Activated naive CD4-positive, alpha-beta T cell treated with anti-CD3 and anti-CD28 coated beads, Interleukin-2, amount 50 U/mL, for 72 hours (primary cell): ENCODE measurements around the gene OST4. TPM values are rescaled to one million over a fixed set of nuclear protein-coding genes. Genes with fewer than 3 reads are reported as not detected.

Experiments used
- ATAC-seq, 2 donors: fragments of 150-1000 bp; cut with Tn5 transposase; 2 replicates each; pipeline ENCODE4 v1.10.0; 2021; ENCODE audit warnings: mild to moderate bottlenecking in 2 of 2, moderate library complexity in 2 of 2
- DNase-seq, 2 donors: peaks; one replicate each; pipeline ENCODE4 v3.0.0; 2021 to 2022; ENCODE audit warnings: low spot score in 2 of 2
- H3K27ac Mint-ChIP-seq, 2 donors: one replicate each; pipeline ENCODE4 v1.8.0; 2022; ENCODE audit warnings: mild to moderate bottlenecking in 2 of 2, mixed read lengths in 2 of 2
- H3K36me3 Mint-ChIP-seq, 2 donors: one replicate each; pipeline ENCODE4 v1.8.0; 2022; ENCODE audit warnings: mixed read lengths in 2 of 2
- H3K9me3 Mint-ChIP-seq, 2 donors: one replicate each; pipeline ENCODE4 v1.8.0; 2022; ENCODE audit warnings: mixed read lengths in 2 of 2
- total RNA-seq, 2 donors: library from RNA; stranded (reverse); gene quantifications; one replicate each; pipeline ENCODE4 v1.2.3, GENCODE V29; 2022

The OST4 gene
- total RNA-seq, 2 donors from 2014 or later = 263 to 344 TPM

GRCh38 chr2:27095745-27096651 is 24.5 kb upstream of the OST4 start:
- H3K36me3 Mint-ChIP-seq = no peaks in the 10 kb centered on the region
- peak in 1 of 2 donors; percentile 36 for DNase-seq

GRCh38 chr2:27095427-27095744 is 23.9 kb upstream of the OST4 start:
- ATAC-seq (no peak), DNase-seq (no peak)
- H3K27ac Mint-ChIP-seq = no peak overlapping the region
- no peaks in the 10 kb centered on the region for H3K36me3 Mint-ChIP-seq
- no peaks in the 10 kb centered on the region for H3K9me3 Mint-ChIP-seq

More at GRCh38 chr2:27095745-27096651, 24.5 kb upstream of the OST4 start:
- peak in 1 of 2 donors; percentile 86 for ATAC-seq
- Mint-ChIP-seq H3K27ac (no peak overlapping the region), H3K9me3 (no peaks in the 10 kb centered on the region)

- peak overlapping the region in 1 of 2 donors; percentile 60 for H3K27ac Mint-ChIP-seq
- H3K36me3 Mint-ChIP-seq = no peaks in the 10 kb centered on the region
Observed at GRCh38 chr2:27094353-27094984, 23.0 kb upstream of the OST4 start.

GRCh38 chr2:27093430-27094352 is 22.2 kb upstream of the OST4 start:
- ATAC-seq (no peak), DNase-seq (no peak)
- H3K27ac Mint-ChIP-seq = peak overlapping the region in 1 of 2 donors; percentile 60

More at GRCh38 chr2:27094353-27094984, 23.0 kb upstream of the OST4 start:
- ATAC-seq (no peak), DNase-seq (no peak)
- no peaks in the 10 kb centered on the region for H3K9me3 Mint-ChIP-seq

GRCh38 chr2:27092696-27093429 is 21.4 kb upstream of the OST4 start:
- Mint-ChIP-seq H3K36me3 (no peaks in the 10 kb centered on the region), H3K27ac (no peak overlapping the region), H3K9me3 (no peaks in the 10 kb centered on the region)
- DNase-seq (no peak), ATAC-seq (no peak)

More at GRCh38 chr2:27093430-27094352, 22.2 kb upstream of the OST4 start:
- Mint-ChIP-seq H3K36me3 (no peaks in the 10 kb centered on the region), H3K9me3 (no peaks in the 10 kb centered on the region)

GRCh38 chr2:27091746-27092695 is 20.6 kb upstream of the OST4 start:
- no peak for DNase-seq
- Mint-ChIP-seq H3K27ac (peak overlapping the region in 1 of 2 donors; percentile 50), H3K36me3 (no peaks in the 10 kb centered on the region), H3K9me3 (no peaks in the 10 kb centered on the region)
- no peak for ATAC-seq

- Mint-ChIP-seq H3K27ac (no peak overlapping the region), H3K9me3 (no peaks in the 10 kb centered on the region), H3K36me3 (no peaks in the 10 kb centered on the region)
- no peak for DNase-seq
- ATAC-seq = no peak
Observed at GRCh38 chr2:27089111-27089954, 17.9 kb upstream of the OST4 start.

GRCh38 chr2:27088634-27089033 is 17.2 kb upstream of the OST4 start:
- no peaks in the 10 kb centered on the region for H3K9me3 Mint-ChIP-seq
- H3K27ac Mint-ChIP-seq = no peak overlapping the region
- no peak for DNase-seq
- no peak for ATAC-seq
- H3K36me3 Mint-ChIP-seq = no peaks in the 10 kb centered on the region

GRCh38 chr2:27087823-27088410 is 16.5 kb upstream of the OST4 start:
- Mint-ChIP-seq H3K27ac (no peak overlapping the region), H3K36me3 (no peaks in the 10 kb centered on the region), H3K9me3 (no peaks in the 10 kb centered on the region)
- ATAC-seq = no peak
- DNase-seq = no peak

- Mint-ChIP-seq H3K27ac (peak within 1 kb of the TSS; percentile 60 to 85), H3K36me3 (no peaks in the 10 kb centered on the region), H3K9me3 (no peaks in the 10 kb centered on the region)
- DNase-seq (peak in 1 of 2 donors; percentile 30), ATAC-seq (peak; percentile 13)
Observed at GRCh38 chr2:27086724-27087593, 15.5 kb upstream of the OST4 start, which contains the start of gene KHK. TSS of gene KHK (plus strand) at chr2:27086772. CDS start at chr2:27087260, 488 bp downstream.

- DNase-seq (peak; percentile 98 to 100), ATAC-seq (peak; percentile 89 to 93)
- H3K9me3 Mint-ChIP-seq = no peaks in the 10 kb centered on the region
- H3K27ac Mint-ChIP-seq = peak overlapping the region; percentile 50 to 60
- H3K36me3 Mint-ChIP-seq = no peaks in the 10 kb centered on the region
Observed at GRCh38 chr2:27086090-27086723, 14.8 kb upstream of the OST4 start.

- Mint-ChIP-seq H3K9me3 (no peaks in the 10 kb centered on the region), H3K36me3 (no peaks in the 10 kb centered on the region), H3K27ac (peak overlapping the region in 1 of 2 donors; percentile 60)
- DNase-seq = peak; percentile 40 to 69
- peak; percentile 1 to 23 for ATAC-seq
Observed at GRCh38 chr2:27085673-27086089, 14.2 kb upstream of the OST4 start.
